ENCODE results near the gene KRT2.
A peak's percentile ranks its signal among the peaks of the same experiment; 100 is the strongest.

Gene KRT2

GRCh38 chr12:52651726-52652261 is at the start of gene KRT2:
KRT2 (minus strand) TSS chr12:52652211; CDS start chr12:52652142, 69 bp downstream.
- DNase-seq: no peak

- no peak for DNase-seq
Observed at GRCh38 chr12:52701281-52701680, 49.3 kb upstream of the KRT2 start.

- DNase-seq: no peak
Observed at GRCh38 chr12:52699960-52700359, 47.9 kb upstream of the KRT2 start.

GRCh38 chr12:52699373-52699772 is 47.4 kb upstream of the KRT2 start:
- DNase-seq: no peak

- DNase-seq: no peak
Observed at GRCh38 chr12:52698651-52699340, 46.8 kb upstream of the KRT2 start.

GRCh38 chr12:52697058-52697582 is 45.1 kb upstream of the KRT2 start:
- no peak for DNase-seq

- no peak for DNase-seq
Observed at GRCh38 chr12:52696588-52696987, 44.6 kb upstream of the KRT2 start.

GRCh38 chr12:52695039-52695438 is 43.0 kb upstream of the KRT2 start:
- DNase-seq: no peak

- no peak for DNase-seq
Observed at GRCh38 chr12:52694151-52694550, 42.1 kb upstream of the KRT2 start.

- DNase-seq: no peak
Observed at GRCh38 chr12:52693261-52693660, 41.2 kb upstream of the KRT2 start.

- DNase-seq: no peak
Observed at GRCh38 chr12:52692254-52692653, 40.2 kb upstream of the KRT2 start.

- no peak for DNase-seq
Observed at GRCh38 chr12:52691841-52692150, 39.8 kb upstream of the KRT2 start.

GRCh38 chr12:52691076-52691840 is 39.2 kb upstream of the KRT2 start:
- DNase-seq: peak; percentile 53

GRCh38 chr12:52690351-52691075 is 38.5 kb upstream of the KRT2 start:
- no peak for DNase-seq

GRCh38 chr12:52689936-52690335 is 37.9 kb upstream of the KRT2 start:
- no peak for DNase-seq

- no peak for DNase-seq
Observed at GRCh38 chr12:52689239-52689638, 37.2 kb upstream of the KRT2 start.

- DNase-seq: no peak
Observed at GRCh38 chr12:52688481-52688880, 36.5 kb upstream of the KRT2 start.

- no peak for DNase-seq
Observed at GRCh38 chr12:52687497-52688385, 35.7 kb upstream of the KRT2 start.

GRCh38 chr12:52686756-52687487 is 34.9 kb upstream of the KRT2 start:
- no peak for DNase-seq

- no peak for DNase-seq
Observed at GRCh38 chr12:52686063-52686462, 34.1 kb upstream of the KRT2 start.

- DNase-seq: no peak
Observed at GRCh38 chr12:52685406-52685890, 33.4 kb upstream of the KRT2 start.

Measured in CD4-positive, alpha-beta T cell treated with Interleukin-12 subunit alpha and Interleukin-12 subunit beta, for 1 hour (primary cell).